HG03280 (cell line): ENCODE measurements around the gene FBL.
"Not testable (repeated sequence)": the region's sequence is repeated elsewhere in the genome, so short reads cannot be mapped to it uniquely, and the experiment has no call there.

ENCODE experiments used
- ATAC-seq: cut with Tn5 transposase; IDR thresholded peaks from one replicate; pipeline ENCODE4 v1.9.1; 2021; ENCODE audit warnings: mild to moderate bottlenecking, moderate library complexity; ENCODE audit not compliant: unreplicated experiment

The FBL gene

GRCh38 chr19:39877488-39877887 is 31.3 kb upstream of the FBL start:
- not testable (repeated sequence) for ATAC-seq

- not testable (repeated sequence) for ATAC-seq
Measured at GRCh38 chr19:39876486-39876885, 30.3 kb upstream of the FBL start.

DNA sequence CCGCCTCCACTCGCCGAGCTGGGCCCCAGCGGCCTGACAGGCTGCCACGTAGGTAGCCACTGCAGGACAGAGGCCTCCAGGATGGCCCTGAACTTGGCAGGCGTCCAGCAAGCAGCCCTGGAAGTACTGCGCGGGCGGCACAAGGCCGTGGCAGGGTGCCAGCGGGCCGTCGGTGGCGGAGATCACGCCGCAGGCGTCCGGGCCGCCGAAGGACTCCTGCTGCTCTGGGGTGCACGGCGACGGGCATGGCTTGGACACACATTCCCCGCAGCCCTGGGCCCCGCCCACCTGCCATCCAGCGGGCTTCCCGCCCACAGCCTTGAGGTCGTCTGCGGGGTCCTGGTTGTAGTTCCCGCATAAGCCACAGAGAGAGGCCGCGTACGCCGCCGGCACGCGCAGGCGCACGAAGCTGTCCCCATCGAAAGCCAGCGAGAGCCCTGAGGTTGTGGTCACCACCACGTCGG is 29.3 kb upstream of the FBL start:
- ATAC-seq = not testable (repeated sequence)

- ATAC-seq = no peak
Measured at GRCh38 chr19:39874404-39874803, 28.2 kb upstream of the FBL start.

DNA sequence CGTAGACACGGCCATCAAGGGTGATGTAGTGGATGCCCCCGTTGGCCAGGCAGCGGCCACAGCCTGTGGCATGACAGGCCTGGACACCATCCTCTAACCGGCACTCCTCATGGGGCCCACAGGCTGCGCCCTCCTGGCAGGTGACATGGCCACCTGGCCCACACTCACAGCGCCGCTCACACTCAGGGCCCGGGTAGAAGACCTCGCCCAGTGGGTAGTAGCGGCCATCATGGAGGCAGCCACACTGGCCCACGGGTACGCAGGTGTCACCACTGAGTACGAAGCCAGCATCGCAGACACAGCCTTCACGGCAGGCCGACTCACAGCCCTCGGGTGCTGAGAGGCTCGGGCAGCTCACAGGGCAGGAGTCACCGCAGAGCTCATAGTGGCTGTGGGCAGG is 27.2 kb upstream of the FBL start:
- ATAC-seq = no peak

DNA sequence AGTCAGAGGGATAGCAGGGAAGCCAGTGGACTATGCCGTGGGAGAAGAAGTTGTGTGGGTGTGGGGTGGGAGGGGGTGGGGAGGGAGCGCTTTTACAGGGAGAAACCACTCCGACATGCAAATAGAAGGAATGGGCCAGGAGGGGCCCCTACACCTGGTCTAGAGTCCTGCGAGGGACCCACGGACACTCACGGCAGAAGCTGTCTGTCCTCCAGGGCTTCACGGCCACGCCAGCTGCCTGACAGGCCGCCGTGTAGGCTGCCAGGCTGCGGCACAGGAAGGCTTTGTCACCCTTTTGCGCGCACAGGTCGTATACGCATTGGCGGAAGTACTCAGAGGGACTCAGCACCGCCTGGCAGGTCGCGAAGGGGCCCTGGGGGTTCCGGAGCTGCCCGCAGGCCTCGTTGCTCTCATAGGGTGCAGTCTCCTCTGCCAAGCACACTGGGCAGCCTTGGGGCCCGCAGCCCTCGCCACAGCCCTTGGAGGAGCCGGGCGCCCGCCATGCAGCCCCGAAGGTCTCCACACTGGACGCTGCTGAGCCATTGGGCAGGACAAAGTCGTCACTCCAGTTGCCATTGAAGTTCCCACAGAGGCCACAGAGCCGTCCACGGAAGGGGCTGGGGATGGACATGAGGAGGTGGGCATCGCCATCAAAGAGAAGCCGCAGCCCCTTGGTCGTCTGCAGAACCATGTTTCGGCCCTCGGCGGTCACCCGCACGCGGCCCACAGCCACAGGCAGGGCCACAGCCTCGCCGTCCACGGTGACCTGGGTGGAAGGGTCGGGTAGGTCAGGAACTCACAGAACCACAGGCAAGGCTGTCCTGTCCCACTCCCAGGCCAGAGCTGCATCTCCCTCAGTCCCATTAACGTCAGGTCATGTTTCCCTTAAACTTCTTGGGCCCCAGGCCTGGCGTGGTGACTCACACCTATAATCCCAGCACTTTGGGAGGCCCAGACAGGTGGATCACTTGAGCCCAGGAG is 26.0 kb upstream of the FBL start:
- no peak for ATAC-seq

- ATAC-seq = no peak
Measured at GRCh38 chr19:39871362-39871761, 25.2 kb upstream of the FBL start.

- ATAC-seq = no peak
Measured at GRCh38 chr19:39870171-39870971, 24.2 kb upstream of the FBL start.

DNA sequence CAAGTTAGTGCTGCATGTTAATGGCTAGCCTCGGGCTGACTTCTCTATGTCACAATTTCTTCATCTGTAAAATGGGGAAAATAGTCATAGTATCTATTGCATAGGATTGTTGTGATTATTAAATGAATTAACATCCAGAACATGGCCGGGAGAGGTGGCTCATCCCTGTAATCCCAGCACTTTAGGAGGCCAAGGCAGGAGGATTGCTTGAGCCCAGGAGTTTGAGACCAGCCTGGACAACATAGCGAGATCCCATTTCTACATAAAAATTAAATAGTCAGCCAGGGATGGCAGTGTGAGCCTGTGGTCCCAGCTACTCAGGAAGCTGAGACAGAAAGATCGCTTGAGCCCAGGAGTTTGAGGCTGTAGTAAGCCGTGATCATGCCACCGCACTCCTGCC is 21.8 kb upstream of the FBL start:
- no peak for ATAC-seq

DNA sequence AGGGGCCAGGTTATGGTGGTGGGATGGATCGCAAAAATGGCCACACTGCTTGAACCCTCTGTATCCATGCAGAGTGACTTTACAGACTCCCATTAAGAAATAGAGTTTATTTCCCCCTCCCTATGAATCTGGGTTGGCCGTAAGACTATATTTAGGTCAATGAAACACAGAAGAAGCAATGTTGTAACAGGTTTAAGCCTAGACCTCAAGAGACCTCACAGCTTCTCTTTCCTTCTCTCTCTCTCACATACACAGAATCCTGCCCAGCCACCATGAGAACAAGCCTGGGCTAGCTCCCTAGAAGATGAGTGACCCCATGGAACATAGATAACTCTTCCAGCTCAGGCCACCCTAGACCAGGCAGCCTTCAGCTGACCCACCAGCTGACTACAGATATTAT is 21.0 kb upstream of the FBL start:
- no peak for ATAC-seq

- no peak for ATAC-seq
Measured at GRCh38 chr19:39865953-39866352, 19.8 kb upstream of the FBL start.

- no peak for ATAC-seq
Measured at GRCh38 chr19:39865186-39865585, 19.0 kb upstream of the FBL start.

DNA sequence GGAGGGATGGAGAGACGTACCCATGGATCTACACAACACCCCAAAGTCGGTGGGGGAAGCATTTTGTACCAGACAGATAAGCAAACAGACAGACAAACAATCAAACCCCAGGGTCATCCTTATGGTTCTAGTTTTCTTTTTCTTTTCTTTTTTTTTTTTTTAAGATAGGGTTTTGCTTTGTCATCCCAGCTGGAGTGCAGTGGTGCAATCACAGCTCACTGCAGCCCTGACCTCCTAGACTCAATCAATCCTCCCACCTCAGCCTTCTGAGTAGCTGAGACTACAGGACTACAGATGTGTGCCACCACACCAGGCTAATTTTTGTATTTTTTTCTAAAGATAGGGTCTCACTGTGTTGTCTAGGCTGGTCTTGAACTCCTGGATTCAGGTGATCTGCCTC is 17.9 kb upstream of the FBL start:
- ATAC-seq = no peak

DNA sequence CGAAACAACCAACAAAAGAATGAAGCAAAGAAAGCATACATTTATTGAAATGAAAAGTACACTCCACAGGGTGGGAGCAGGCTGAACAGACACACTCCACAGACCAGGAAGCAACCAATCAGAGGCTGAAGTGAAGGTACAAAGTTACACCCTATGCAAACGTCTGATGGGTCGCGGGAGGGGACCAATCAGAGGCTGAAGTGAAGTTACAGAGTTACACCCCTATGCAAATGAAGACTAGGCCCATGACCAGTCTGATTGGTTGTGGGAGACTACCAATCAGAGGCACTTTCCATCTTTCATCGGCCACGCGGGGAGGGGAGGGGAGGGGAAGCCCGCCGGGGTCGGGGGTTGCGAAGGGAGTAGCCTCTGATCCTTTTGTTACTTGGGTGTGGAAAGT is 12.4 kb upstream of the FBL start:
- ATAC-seq = no peak

DNA sequence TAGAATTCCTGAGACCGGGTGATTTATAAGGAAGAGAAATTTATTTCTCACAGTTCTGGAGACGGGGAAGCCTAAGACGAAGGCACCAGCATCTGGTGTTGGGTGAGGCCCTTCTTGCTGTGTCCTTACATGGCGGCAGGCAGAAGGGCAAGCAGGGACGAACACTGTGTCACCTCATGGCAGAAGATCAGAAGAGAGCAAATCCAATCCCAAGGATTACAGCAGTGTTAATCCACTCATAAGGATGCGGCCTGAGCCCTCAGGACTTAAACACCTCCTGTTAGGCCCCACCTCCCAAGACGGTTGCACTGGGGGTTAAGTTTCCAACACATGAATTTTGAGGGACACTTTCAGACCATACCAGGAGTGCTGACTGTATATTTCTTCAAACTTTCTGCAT is 6.7 kb upstream of the FBL start:
- no peak for ATAC-seq

GRCh38 chr19:39850892-39851291 is 4.7 kb upstream of the FBL start:
- no peak for ATAC-seq

DNA sequence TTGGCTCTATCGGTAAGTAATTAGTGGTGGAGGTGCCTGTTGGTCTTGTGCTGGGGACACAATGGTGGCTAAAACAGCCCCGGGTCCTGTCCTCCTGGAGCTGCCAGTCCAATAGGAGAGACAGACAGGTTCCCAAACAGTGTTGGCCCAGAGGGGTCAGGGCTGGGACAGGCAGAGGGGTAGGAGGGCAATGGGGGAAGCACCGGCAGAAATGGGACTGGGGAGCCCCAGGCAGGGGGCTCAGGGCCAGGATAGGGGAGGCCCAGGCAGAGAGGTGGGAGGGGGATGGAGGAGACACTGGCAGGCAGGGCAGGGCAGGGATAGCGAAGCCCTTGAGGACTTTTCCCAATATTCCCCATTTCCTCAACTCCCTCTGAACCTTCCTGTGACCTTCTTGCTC is 2.2 kb upstream of the FBL start:
- ATAC-seq = no peak

DNA sequence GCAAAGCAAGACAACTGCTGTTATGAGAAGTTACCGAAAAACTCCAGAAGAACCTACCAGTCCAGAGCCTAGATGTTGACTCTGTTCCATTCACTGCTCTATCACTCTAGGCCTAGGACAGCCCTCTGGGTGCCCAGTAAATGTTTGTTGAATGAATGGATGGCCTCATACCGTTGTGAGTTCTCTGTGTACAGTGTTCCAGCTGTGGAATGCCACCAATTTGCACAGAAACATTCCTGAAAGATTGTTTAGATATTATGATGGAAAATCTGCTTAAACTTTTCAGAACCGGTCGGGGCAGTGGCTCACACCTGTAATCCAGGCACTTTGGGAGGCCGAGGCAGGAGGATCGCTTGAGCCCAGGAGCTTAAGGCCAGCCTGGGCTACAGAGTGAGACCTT is 1.3 kb upstream of the FBL start:
- ATAC-seq = no peak

DNA sequence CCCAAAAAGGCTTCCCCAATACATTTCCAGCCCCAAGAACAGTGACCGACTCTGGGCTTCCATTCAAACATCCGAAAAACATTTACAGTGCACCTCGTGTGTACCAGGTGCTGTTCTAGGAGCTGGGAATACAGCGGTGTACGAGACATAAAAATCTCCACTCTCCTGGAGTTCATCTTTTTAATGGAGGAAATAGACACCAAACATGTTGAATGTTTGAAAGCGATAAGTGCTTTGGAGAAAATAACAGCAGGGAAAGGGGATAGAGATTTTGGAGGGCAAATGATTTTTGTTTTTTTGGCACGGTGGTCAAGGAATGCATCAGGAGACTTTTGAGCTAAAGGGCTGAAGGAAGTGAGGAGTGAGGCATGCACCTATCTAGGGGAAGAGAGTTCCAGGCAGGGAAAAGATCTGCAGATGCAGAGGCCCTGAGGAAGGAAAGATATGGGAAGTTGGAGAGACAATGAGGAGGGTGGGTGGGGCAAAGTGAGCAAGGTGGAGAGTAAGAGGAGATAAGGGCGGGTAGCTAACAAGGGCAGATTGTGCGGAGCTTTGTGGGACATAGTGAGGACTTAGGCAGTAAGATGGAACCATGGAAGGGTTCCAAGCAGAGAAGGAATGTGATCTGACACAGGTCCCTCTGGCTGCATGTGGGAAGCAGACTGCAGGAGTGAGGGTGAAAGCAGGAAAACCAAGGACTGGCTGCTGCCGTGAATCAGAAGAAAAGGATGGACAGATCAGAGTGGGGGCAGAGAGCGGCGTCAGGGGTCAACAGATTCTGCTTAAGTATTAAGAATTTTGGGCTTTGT is 703 bp upstream of the FBL start:
- no peak for ATAC-seq

- ATAC-seq = no peak
Measured at GRCh38 chr19:39845584-39845932, 621 bp downstream of the FBL start.

GRCh38 chr19:39845172-39845571 is 1.0 kb downstream of the FBL start:
- no peak for ATAC-seq
